Stimulated activated CD4-positive, alpha-beta T cell treated with anti-CD3 and anti-CD28 coated beads, Interleukin-2, amount 100 ng/mL, for 48 hours (primary cell): ENCODE data around the gene CNTROB.

ENCODE experiments used
- DNase-seq, 2 donors: peaks; one replicate each; pipeline ENCODE4 v3.0.0-alpha.2; 2020

CNTROB gene

GRCh38 chr17:7903154-7904103 is 28.6 kb upstream of the CNTROB start:
- no peak for DNase-seq

DNA sequence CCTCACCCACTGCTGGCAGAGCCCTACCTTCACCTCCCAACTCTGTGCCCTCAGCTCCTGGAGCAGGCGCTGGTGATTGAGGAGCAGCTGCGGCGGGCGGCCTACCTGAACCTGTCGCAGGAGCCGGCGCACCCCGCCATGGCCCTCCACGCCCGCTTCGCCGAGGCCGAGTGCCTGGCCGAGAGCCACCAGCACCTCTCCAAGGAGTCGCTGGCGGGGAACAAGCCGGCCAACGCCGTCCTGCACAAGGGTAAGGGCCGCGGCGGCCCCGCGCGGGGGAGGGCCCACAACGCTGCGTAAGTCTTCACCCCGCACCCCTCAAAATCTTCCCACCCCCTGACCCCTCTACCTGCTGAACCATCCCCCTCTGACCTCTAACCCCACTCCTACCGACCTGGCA is 22.9 kb upstream of the CNTROB start:
- no peak for DNase-seq

DNA sequence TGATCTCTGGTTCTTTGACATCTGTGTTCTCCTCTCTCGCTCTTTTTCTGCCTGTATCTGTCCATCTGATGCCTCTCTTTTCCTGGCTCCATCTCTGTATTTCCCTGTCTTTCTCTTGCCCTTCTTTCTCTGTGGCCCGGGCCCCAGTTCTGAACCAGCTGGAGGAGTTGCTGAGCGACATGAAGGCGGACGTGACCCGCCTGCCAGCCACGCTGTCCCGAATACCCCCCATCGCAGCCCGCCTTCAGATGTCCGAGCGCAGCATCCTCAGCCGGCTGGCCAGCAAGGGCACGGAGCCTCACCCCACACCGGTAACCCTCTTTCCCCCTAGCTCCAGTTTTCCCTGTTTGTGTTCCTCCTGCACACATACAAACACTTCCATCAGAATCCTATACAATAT is 21.7 kb upstream of the CNTROB start:
- DNase-seq: no peak

DNA sequence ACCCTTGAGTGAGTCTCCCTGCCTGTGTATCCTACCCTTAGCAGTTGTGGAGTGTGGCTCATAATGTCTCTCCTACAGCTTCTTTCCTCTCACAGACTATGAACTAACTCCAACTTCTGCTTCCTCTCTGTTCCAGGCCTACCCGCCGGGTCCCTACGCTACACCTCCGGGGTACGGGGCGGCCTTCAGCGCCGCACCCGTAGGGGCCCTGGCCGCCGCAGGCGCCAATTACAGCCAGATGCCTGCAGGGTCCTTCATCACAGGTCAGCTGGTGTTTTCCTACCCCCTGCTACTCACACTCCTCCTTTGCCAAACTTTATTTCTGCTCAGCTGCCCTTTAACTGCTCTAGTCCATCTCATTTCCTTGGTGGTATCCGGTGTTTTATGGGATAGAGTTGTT is 21.3 kb upstream of the CNTROB start:
- DNase-seq: no peak

DNA sequence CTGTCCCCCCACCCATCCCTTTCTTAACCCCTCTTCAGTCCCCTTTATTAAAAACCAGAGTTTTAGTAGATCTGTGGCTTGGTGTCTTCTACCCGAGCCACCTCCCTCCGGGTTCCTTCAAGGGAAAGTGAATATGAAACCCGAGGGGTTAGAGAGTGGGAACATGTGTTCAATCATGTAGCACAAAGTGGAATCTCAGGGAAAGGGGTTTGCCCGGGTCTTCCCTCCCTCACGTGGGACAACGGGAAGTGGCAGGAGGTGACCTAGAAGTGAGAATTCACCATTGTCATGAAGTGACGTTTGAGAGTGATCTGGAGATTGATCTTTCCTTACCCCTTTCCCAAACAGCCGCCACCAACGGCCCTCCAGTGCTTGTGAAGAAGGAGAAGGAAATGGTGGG is 20.9 kb upstream of the CNTROB start:
- DNase-seq: no peak

DNA sequence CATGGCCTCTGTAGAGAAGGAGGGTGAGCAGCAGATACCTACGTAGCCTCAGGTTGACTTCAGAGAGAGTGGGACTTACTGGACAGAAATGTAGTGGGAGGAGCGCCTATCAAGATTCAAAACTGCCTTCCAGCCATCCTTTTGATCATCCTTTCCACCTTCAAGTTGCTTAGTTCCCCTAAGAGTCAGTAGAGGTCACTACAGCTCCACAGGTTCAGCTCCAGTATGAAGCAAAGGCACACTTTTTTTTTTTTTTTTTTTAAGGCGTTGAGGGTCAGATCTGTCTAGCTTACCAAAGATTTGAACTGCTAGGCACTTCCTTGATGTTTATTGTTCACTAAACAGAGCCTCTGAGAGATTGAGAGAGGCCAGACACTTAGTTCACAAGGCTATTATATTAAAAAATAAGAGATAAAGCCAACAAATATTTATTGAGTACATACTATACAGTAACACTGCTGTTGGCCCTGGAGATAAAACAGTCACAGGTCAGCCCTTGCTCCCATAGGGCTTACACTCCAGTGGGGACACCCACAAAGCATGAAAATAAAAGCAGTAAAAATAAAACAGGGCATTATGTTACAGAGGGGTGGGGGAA is 19.0 kb upstream of the CNTROB start:
- peak in 1 of 2 donors; percentile 24 for DNase-seq

- DNase-seq: no peak
Observed at GRCh38 chr17:7915179-7915610, 16.8 kb upstream of the CNTROB start.

- peak; percentile 84 to 85 for DNase-seq
Observed at GRCh38 chr17:7915611-7916384, 16.2 kb upstream of the CNTROB start, which contains the start of gene RNF227. RNF227 (minus strand) TSS chr17:7916289; CDS start chr17:7916195, 94 bp downstream.

- no peak for DNase-seq
Observed at GRCh38 chr17:7916385-7916682, 15.7 kb upstream of the CNTROB start.

GRCh38 chr17:7916808-7917207 is 15.2 kb upstream of the CNTROB start:
- DNase-seq: no peak

- DNase-seq: no peak
Observed at GRCh38 chr17:7922269-7922844, 9.6 kb upstream of the CNTROB start.

DNA sequence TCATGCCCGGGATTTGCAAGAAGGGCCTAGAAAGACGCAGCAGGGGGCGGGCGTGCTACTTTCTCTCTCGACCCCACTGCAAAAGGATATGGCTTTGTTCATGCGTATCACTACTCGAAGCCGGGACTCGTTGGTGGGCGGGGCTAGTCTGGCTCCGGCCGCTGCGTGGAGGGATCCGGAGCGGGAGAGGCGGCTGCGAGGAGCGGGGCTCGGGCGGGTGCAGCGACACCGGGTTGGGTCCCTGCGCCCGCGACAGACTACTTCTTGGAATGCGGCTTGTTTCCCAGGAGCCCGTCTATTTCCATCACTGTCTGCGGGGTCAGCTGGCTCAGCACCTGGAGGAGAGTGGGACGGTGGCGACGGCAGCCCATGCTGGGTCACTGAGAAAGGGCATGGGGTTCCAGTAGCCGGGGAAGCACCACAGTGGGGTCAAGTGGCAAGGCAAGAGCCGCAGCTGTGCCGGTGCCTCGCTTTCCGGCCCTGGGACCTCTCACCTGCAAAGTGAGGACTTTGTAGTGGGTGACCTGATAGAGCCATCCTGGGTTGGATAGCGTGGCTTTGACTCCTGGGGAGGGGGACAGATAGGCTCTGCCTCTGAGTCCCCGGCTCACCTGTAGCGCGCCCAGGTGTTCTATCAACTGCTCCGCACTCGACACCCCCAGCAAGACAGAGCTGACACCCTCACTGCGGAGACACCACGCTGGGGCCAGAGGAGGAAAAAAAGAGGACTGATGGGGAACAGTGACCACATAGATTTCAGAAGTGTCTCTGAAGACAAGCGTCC is 9.0 kb upstream of the CNTROB start:
- peak; percentile 71 to 75 for DNase-seq

DNA sequence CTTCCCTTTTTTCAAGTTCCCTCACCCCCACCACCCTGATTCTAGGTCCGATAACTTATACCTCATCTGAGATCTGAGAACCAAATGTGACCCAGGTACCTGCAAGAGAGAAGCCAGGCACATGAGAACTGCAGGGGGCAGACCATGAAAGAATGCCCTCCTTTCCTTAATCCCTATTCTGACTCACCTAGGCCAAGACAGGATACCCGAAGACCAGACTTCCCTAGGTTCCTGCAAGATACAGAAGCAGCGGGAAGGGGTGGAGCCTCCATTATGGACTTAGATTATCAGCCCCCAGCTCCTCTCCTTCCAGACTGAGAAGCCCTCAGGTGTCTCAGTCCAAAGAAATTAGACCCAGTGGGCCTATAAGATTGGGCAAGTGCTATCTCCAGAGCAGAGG is 4.4 kb upstream of the CNTROB start:
- DNase-seq: no peak

DNA sequence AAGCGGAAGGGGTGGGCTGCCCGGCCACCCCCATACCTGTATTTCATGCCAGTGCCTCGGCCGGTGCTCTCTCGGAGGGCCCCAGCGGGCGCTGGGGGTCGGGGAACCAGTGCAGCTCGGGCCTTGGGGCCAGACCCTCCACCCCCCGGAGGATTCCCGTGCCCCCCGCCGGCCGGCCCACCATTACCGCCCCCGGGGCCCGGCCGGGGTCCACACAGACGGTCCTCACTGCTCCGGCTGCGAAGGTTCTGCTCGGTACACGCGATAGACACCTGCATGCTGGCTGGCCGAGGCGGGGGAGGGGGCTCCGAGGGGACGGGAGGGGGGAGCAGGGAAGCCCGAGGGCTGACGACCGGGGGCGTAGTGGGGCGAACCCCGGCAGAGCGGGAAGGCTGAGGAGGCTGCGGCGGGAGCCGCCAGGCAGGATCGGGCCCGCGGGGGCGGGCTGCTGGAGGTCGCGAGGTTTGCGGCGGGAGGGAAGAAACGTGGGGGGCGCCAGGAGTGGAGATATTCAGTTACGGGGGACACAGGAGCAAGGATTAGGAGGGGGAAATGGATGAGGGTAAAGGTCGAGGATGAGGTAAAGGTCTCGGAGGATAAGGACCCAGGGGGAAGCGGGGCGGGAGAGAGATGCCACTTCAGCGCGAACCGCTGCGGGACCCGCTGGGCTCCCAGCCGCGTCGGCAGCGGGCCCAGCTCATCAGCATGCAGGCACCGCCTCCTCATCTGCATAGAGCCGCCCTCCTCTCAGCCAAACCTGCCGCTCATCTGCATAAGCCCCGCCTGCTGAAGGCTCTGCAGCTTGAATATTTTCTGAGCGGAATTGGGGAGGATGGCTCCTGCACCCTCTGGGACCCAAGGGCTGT is 2.6 kb upstream of the CNTROB start, which contains the start of gene KCNAB3:
KCNAB3 (minus strand) TSS at position 699 of the 866 bp plus-strand sequence; CDS start at position 278, 421 bp downstream.
- peak; percentile 30 to 48 for DNase-seq

- DNase-seq: no peak
Observed at GRCh38 chr17:7930841-7931631, 970 bp upstream of the CNTROB start.

- peak in 1 of 2 donors; percentile 26 for DNase-seq
Observed at GRCh38 chr17:7932483-7932891, 481 bp downstream of the CNTROB start.

DNA sequence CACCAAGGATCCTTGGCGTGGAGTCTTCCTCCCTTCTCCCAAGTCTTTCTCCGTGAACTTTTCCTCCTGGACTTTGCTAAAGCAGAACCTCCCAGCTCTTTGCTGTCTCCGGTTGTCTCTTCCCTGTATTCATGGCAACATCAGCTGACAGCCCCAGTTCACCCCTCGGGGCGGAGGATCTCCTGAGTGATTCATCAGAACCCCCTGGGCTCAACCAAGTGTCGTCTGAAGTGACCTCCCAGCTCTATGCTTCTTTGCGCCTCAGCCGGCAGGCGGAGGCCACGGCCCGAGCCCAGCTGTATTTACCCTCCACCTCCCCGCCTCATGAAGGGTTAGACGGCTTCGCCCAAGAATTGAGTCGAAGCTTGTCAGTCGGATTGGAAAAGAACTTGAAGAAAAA is 943 bp downstream of the CNTROB start:
- no peak for DNase-seq

GRCh38 chr17:7935859-7936258 is 3.9 kb downstream of the CNTROB start:
- DNase-seq: no peak

- DNase-seq: no peak
Observed at GRCh38 chr17:7940034-7940433, 8.0 kb downstream of the CNTROB start.

GRCh38 chr17:7940743-7941142 is 8.7 kb downstream of the CNTROB start:
- DNase-seq: no peak
